GM12878 (cell line): ENCODE data around the gene GATAD2B. TPM values are rescaled to one million over a fixed set of nuclear protein-coding genes. Genes with fewer than 3 reads are reported as not detected.

Experiments used
- ATAC-seq: fragments of 200-7000 bp; cut with Tn5 transposase; 3 replicates; pipeline ENCODE4 v1.9.1; 2020; ENCODE audit warnings: mild to moderate bottlenecking, moderate library complexity
- BruUV-seq: library from RNA; stranded (reverse); fragments of 400-500 nt; replicated peaks from 2 replicates; lab custom pipeline; 2021; lab: Mats Ljungman, UMichigan
- CTCF ChIA-PET: fragments of 300-600 bp; sonication (Branson Sonifier 250); formaldehyde crosslinking; extraction: SDS; loops from one replicate; lab custom pipeline; 2021; ENCODE audit warnings: inconsistent platforms; lab: Yijun Ruan, JAX
- POLR2A ChIA-PET: fragments of 350-600 bp; formaldehyde crosslinking; extraction: SDS; loops from one replicate; lab custom pipeline; 2021; ENCODE audit warnings: inconsistent platforms; lab: Charles Lee
- RAD21 ChIA-PET: fragments of 300-600 bp; sonication (Branson Sonifier 250); formaldehyde crosslinking; loops from one replicate; lab custom pipeline; 2023; ENCODE audit warnings: antibody characterized with exemption; ENCODE audit not compliant: unreplicated experiment; lab: Charles Lee
- SMC1A ChIA-PET: fragments of 300-600 bp; sonication (Branson Sonifier 250); formaldehyde crosslinking; loops from one replicate; lab custom pipeline; 2023; ENCODE audit not compliant: unreplicated experiment, uncharacterized antibody; lab: Charles Lee
- DNase-seq: peaks from one replicate; pipeline ENCODE4 v3.0.0-alpha.2; 2011; ENCODE audit warnings: low read depth, low spot score
- FAIRE-seq: peaks from 3 replicates; lab custom pipeline; 2011; peaks lifted over from hg19 to GRCh38; lab: Jason Lieb, UNC
- H2AFZ ChIP-seq: 2 replicates; pipeline ENCODE4 v1.6.0; 2011; ENCODE audit warnings: low read depth, low read length, control low read depth; ENCODE audit not compliant: control insufficient read depth
- H3K27ac ChIP-seq: 2 replicates; pipeline ENCODE4 v1.5.1; 2011; ENCODE audit warnings: control low read depth; ENCODE audit not compliant: control insufficient read depth, insufficient read depth
- H3K27me3 ChIP-seq, 2 experiments: replicated peaks in 1 of 2; 2 replicates each; pipeline versions ENCODE4 v1.6.0 to v1.6.1; 2011; ENCODE audit warnings: low read length in 1 of 2; ENCODE audit not compliant: control insufficient read depth in 2 of 2, insufficient read depth in 2 of 2
- H3K36me3 ChIP-seq, 2 experiments: 2 replicates each; pipeline ENCODE4 v1.5.1; 2011; ENCODE audit warnings: low read length in 1 of 2; ENCODE audit not compliant: control insufficient read depth in 2 of 2, insufficient read depth in 2 of 2
- H3K4me1 ChIP-seq: 2 replicates; pipeline ENCODE4 v1.6.1; 2011; ENCODE audit warnings: mild to moderate bottlenecking, low read length, moderate library complexity, mixed read lengths; ENCODE audit not compliant: control insufficient read depth, insufficient read depth
- H3K4me2 ChIP-seq: 2 replicates; pipeline ENCODE4 v1.6.0; 2011; ENCODE audit warnings: control low read depth; ENCODE audit not compliant: control insufficient read depth, insufficient read depth
- H3K4me3 ChIP-seq: fragments of 200-600 bp; sonication (generic); 2 replicates; pipeline ENCODE4 v1.5.1; 2016
- H3K79me2 ChIP-seq: 2 replicates; pipeline ENCODE4 v1.6.0; 2011; ENCODE audit warnings: low read length; ENCODE audit not compliant: control insufficient read depth, insufficient read depth
- H3K9ac ChIP-seq: 2 replicates; pipeline ENCODE4 v1.8.0; 2011; ENCODE audit warnings: low read length, control low read depth, mixed read lengths; ENCODE audit not compliant: control insufficient read depth, insufficient read depth
- H3K9me3 ChIP-seq: replicated peaks from 3 replicates; pipeline ENCODE4 v1.5.1; 2011; ENCODE audit warnings: mild to moderate bottlenecking, low read length; ENCODE audit not compliant: control insufficient read depth, insufficient read depth
- H4K20me1 ChIP-seq: 2 replicates; pipeline ENCODE4 v1.6.0; 2011; ENCODE audit not compliant: control insufficient read depth, insufficient read depth
- CHD1 ChIP-seq: IDR thresholded peaks from 2 replicates; pipeline ENCODE4 v1.6.1; 2012; ENCODE audit warnings: low read depth, low read length, improper control_type of control experiment
- CHD2 ChIP-seq: IDR thresholded peaks from 2 replicates; pipeline ENCODE4 v1.6.1; 2011; ENCODE audit warnings: low read depth, low read length, improper control_type of control experiment, borderline replicate concordance
- E2F4 ChIP-seq: IDR thresholded peaks from 2 replicates; pipeline ENCODE4 v1.6.1; 2012; ENCODE audit warnings: low read depth, low read length, improper control_type of control experiment
- GATAD2B ChIP-seq: fragments of 450-650 bp; conservative IDR thresholded peaks from 2 replicates; pipeline ENCODE4 v1.6.1; 2017; ENCODE audit warnings: low read depth, mild to moderate bottlenecking, moderate library complexity
- IKZF2 ChIP-seq, 2 experiments: fragments of 450-650 bp; IDR thresholded peaks; 2 replicates each; pipeline ENCODE4 v1.6.1; 2017; ENCODE audit warnings: mild to moderate bottlenecking in 2 of 2, moderate library complexity in 2 of 2
- MEF2B ChIP-seq: fragments of 450-650 bp; IDR thresholded peaks from 2 replicates; pipeline ENCODE4 v1.6.1; 2018; ENCODE audit warnings: mild to moderate bottlenecking, moderate library complexity; ENCODE audit not compliant: partially characterized antibody, poor library complexity, severe bottlenecking
- MYB ChIP-seq: fragments of 150-350 bp; IDR thresholded peaks from 2 replicates; pipeline ENCODE4 v1.6.1; 2014; ENCODE audit warnings: mild to moderate bottlenecking, low read depth, low read length, borderline replicate concordance
- NR2C2 ChIP-seq: IDR thresholded peaks from 2 replicates; pipeline ENCODE4 v1.6.1; 2011; ENCODE audit warnings: borderline replicate concordance, low read depth; ENCODE audit not compliant: control insufficient read depth, insufficient read length
- ZNF384 ChIP-seq: IDR thresholded peaks from 2 replicates; pipeline ENCODE4 v1.6.1; 2012; ENCODE audit warnings: low read depth, mild to moderate bottlenecking, low read length, improper control_type of control experiment, borderline replicate concordance
- ZSCAN29 ChIP-seq: fragments of 450-650 bp; IDR thresholded peaks from 2 replicates; pipeline ENCODE4 v1.6.1; 2017; ENCODE audit warnings: mild to moderate bottlenecking, moderate library complexity
- WGBS: methylation state at CpG from one replicate; pipeline ENCODE4 v1.1.6; 2016; ENCODE audit warnings: low lambda C conversion rate; ENCODE audit not compliant: insufficient replicate concordance, insufficient coverage; ENCODE audit errors: missing lambda C conversion rate; 5-methylcytosine and 5-hydroxymethylcytosine counted together
- in situ Hi-C: fragments of 300-500 bp; cut with MboI; formaldehyde crosslinking; loops from 9 replicates; pipeline ENCODE4 v1.14.3; 2018; ENCODE audit warnings: mixed read lengths
- intact Hi-C: fragments of 100-400 bp; cut with micrococcal nuclease; formaldehyde crosslinking; loops from one replicate; pipeline ENCODE4 v1.14.2; 2022; ENCODE audit not compliant: unreplicated experiment
- polyA plus RNA-seq, 11 experiments: library from polyadenylated mRNA; depleted of rRNA in 4 of 11; unstranded in 6 of 11; stranded (reverse) in 5 of 11; fragments of >200 nt; fragmentation: Nextera tagmentation in 4 of 11; fragmentation: Illumina TruSeq in 1 of 11; extraction: Ambion mirVana in 4 of 11; extraction: Trizol in 1 of 11; gene quantifications; 1 replicate in 1 of 11; 2 replicates in 10 of 11; pipeline versions ENCODE4 v1.2.1 to v1.2.3, GENCODE V29; 2011 to 2016; ENCODE audit warnings: inconsistent platforms in 2 of 11, missing spikeins in 2 of 11, low read depth in 1 of 11
- total RNA-seq, 4 experiments: library from RNA; depleted of rRNA in 3 of 4; stranded (reverse); fragments of >200 nt in 3 of 4; fragmentation: Illumina TruSeq in 1 of 4; extraction: Trizol in 1 of 4; gene quantifications; 2 replicates each; pipeline versions ENCODE4 v1.2.1 to v1.2.3, GENCODE V29; 2013 to 2021
- TF ChIP-seq, protein P1 (sequence below): IDR thresholded peaks from 2 replicates; pipeline ENCODE4 v1.6.1; 2011; ENCODE audit warnings: low read depth, low read length, improper control_type of control experiment, borderline replicate concordance

Gene GATAD2B
- total and polyA plus RNA-seq, 10 of the 15 experiments (the other 5 are each of a cell fraction or from before 2014, with no cell fraction given): 2.4 to 63.1 (median 8.7) TPM

DNA sequence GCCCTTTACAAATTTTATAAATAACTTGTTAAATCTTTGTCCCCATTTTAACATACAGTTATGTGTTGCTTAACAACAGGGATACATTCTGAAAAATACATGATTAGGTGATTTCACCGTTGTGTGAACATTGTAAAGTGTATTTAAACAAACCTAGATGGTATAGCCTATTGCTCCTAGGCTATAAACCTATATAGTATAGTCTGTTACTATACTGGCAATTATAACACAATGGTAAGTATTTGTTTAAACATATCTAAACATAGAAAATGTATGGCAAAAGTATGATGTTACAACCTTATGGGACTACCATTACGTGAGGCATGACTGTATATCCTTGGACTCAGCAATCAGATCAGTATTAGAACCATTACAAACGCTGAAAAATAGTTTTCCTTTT, 36.6 kb downstream of the GATAD2B start:
- Histone ChIP-seq H3K27me3 (no peaks in the 10 kb centered on the region), H3K9ac (no peak overlapping the region), H3K27ac (no peak overlapping the region), H3K79me2 (peaks cover 75% of the 10 kb centered on the region), H3K4me1 (peaks cover 13% of the 10 kb centered on the region), H3K9me3 (no peaks in the 10 kb centered on the region), H2AFZ (no peak overlapping the region), H3K4me3 (no peak overlapping the region), H4K20me1 (no peaks in the 10 kb centered on the region), H3K4me2 (no peak overlapping the region), H3K36me3 (peaks cover under 1 to 2% of the 10 kb centered on the region in 2 experiments; a peak in 2 of 4 replicates)
- CTCF ChIA-PET: interaction anchor here (1.2 kb wide), 1 partner anchor 35 kb away, joined by 3 read pairs; no protein-coding TSS in a partner anchor
- DNase-seq (no peak), ATAC-seq (no peak), FAIRE-seq (no peak)
- RAD21 ChIA-PET: interaction anchor here (0.7 kb wide), 1 partner anchor 30 kb away, joined by 5 read pairs; no protein-coding TSS in a partner anchor
- no peak for TF ChIP-seq GATAD2B
- TF ChIP-seq MEF2B: no peak
- TF ChIP-seq ZNF384: no peak
- TF ChIP-seq ZSCAN29: no peak
- TF ChIP-seq E2F4: no peak
- no peak for TF ChIP-seq IKZF2 (IDR thresholded peaks at IDR 0.05)
- TF ChIP-seq NR2C2: no peak
- TF ChIP-seq CHD2: no peak
- TF ChIP-seq CHD1: no peak
- TF ChIP-seq, protein P1, sequence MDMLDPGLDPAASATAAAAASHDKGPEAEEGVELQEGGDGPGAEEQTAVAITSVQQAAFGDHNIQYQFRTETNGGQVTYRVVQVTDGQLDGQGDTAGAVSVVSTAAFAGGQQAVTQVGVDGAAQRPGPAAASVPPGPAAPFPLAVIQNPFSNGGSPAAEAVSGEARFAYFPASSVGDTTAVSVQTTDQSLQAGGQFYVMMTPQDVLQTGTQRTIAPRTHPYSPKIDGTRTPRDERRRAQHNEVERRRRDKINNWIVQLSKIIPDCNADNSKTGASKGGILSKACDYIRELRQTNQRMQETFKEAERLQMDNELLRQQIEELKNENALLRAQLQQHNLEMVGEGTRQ: no peak
- no peak for TF ChIP-seq MYB
- SMC1A ChIA-PET: interaction anchor here (0.6 to 1.0 kb wide), 2 partner anchors 10 to 27 kb away, joined by 4 read pairs; no protein-coding TSS in a partner anchor
- POLR2A ChIA-PET: interaction anchor here (0.6 kb wide), 1 partner anchor 31 kb away, joined by 3 read pairs; no protein-coding TSS in a partner anchor
- intact Hi-C loops: no loop called here
- in situ Hi-C loops: no loop called here
- no TSS peak for BruUV-seq
- WGBS: 60% methylated on average over 3 of the region's 3 CpGs
